Gastroesophageal sphincter (tissue), 4 donors: ENCODE measurements around the gene TRAF3. TPM values are rescaled to one million over a fixed set of nuclear protein-coding genes. Genes with fewer than 3 reads are reported as not detected.

ENCODE experiments used
- ATAC-seq: fragments of 150-250 bp; one replicate; pipeline ENCODE4 v1.9.1; 2016; ENCODE audit warnings: mild to moderate bottlenecking, moderate library complexity
- H3K27ac ChIP-seq, 4 donors: fragments of 200-600 bp; sonication (generic) in 3 of 4; 1 replicate in 3 of 4; 2 replicates in 1 of 4; pipeline ENCODE4 v1.5.1; 2016 to 2019
- H3K27me3 ChIP-seq: fragments of 200-600 bp; sonication (generic); one replicate; pipeline ENCODE4 v1.5.1; 2019
- H3K36me3 ChIP-seq, 2 donors: fragments of 200-600 bp; sonication (generic); one replicate each; pipeline ENCODE4 v1.5.1; 2019; ENCODE audit warnings: control low read depth in 1 of 2
- H3K4me1 ChIP-seq, 3 donors: fragments of 200-600 bp; sonication (generic); 1 replicate in 2 of 3; 2 replicates in 1 of 3; pipeline ENCODE4 v1.5.1; 2016 to 2019; ENCODE audit warnings: control low read depth in 2 of 3
- H3K4me3 ChIP-seq, 2 donors: fragments of 200-600 bp; sonication (generic); one replicate each; pipeline ENCODE4 v1.5.1; 2019; ENCODE audit warnings: mild to moderate bottlenecking in 1 of 2, moderate library complexity in 1 of 2
- H3K9me3 ChIP-seq, 3 donors: fragments of 200-600 bp; sonication (generic); one replicate each; pipeline ENCODE4 v1.5.1; 2017 to 2019; ENCODE audit warnings: control low read depth in 2 of 3
- EP300 ChIP-seq: sonication (generic); formaldehyde crosslinking; IDR thresholded peaks from one replicate; pipeline ENCODE4 v1.6.1; 2017; ENCODE audit warnings: antibody characterized with exemption, mild to moderate bottlenecking
- POLR2A ChIP-seq, 2 donors: fragments of 450-650 bp; IDR thresholded peaks; one replicate each; pipeline ENCODE4 v1.6.1; 2017; ENCODE audit warnings: antibody characterized with exemption in 2 of 2, mild to moderate bottlenecking in 2 of 2, moderate library complexity in 1 of 2
- POLR2AphosphoS5 ChIP-seq: sonication (generic); formaldehyde crosslinking; IDR thresholded peaks from one replicate; pipeline ENCODE4 v1.6.1; 2017; ENCODE audit warnings: antibody characterized with exemption
- WGBS, 2 donors: methylation state at CpG; one replicate each; pipeline ENCODE4 v1.1.5; 2018; ENCODE audit warnings: low coverage in 1 of 2; 5-methylcytosine and 5-hydroxymethylcytosine counted together
- total RNA-seq, 4 donors: library from RNA; depleted of rRNA; stranded (reverse); fragments of >200 nt; gene quantifications; one replicate each; pipeline ENCODE4 v1.1.0, GENCODE V29; 2016
- TF ChIP-seq, protein P1 (sequence below), 4 experiments: fragments of 200-600 bp in 2 of 4; fragments of 450-650 bp in 2 of 4; sonication (generic) in 1 of 4; IDR thresholded peaks; one replicate each; pipeline ENCODE4 v1.5.1; 2017 to 2019; ENCODE audit warnings: antibody characterized with exemption in 4 of 4, mild to moderate bottlenecking in 2 of 4, moderate library complexity in 2 of 4

The TRAF3 gene
- total RNA-seq, 4 donors from 2014 or later = 10.9 to 29.0 (median 18.7) TPM

DNA sequence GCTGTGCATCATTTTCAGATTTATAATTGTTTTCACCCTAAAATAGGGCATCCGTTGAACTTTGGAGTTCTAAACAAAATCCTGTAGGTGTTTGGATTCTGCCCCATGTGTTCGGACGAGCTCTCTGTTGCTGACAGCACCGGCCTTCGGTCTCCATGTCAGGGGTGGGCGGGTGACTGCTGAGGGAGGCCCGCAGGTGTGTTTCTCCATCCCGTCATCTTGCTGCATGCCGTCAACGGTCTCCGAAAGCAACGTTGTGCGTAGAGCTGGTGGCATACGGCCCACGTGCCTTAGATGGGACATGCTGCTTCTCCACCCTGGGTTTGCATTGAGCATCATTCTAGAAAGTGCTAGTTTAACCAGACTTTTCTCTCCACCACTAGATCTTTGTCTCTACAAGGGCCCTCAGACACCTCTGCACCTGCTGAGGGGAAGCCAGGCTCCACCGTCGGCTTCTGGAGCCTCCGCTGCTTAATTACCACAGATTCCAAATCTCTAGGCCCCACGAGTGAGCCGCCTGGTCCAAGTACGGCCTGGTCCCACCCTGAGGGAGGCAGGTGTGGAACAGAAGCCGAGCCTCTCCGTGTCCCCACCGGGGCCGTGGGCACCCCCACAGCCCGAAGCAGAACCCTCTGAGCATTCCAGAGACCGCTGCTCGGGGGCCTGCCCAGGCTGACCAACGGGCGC lies 129.5 kb downstream of the TRAF3 start:
- WGBS, 2 donors = 87 to 95% methylated on average over 4 to 16 of the region's 30 CpGs
- no peak for TF ChIP-seq POLR2AphosphoS5
- TF ChIP-seq POLR2A (IDR thresholded peaks at IDR 0.05) = no peak
- no peak for TF ChIP-seq EP300
- TF ChIP-seq, protein P1, sequence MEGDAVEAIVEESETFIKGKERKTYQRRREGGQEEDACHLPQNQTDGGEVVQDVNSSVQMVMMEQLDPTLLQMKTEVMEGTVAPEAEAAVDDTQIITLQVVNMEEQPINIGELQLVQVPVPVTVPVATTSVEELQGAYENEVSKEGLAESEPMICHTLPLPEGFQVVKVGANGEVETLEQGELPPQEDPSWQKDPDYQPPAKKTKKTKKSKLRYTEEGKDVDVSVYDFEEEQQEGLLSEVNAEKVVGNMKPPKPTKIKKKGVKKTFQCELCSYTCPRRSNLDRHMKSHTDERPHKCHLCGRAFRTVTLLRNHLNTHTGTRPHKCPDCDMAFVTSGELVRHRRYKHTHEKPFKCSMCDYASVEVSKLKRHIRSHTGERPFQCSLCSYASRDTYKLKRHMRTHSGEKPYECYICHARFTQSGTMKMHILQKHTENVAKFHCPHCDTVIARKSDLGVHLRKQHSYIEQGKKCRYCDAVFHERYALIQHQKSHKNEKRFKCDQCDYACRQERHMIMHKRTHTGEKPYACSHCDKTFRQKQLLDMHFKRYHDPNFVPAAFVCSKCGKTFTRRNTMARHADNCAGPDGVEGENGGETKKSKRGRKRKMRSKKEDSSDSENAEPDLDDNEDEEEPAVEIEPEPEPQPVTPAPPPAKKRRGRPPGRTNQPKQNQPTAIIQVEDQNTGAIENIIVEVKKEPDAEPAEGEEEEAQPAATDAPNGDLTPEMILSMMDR (IDR thresholded peaks at IDR 0.05) = no peak
- Histone ChIP-seq H3K4me1 (no peaks in the 10 kb centered on the region), H3K36me3 (peaks cover 0 to 61% of the 10 kb centered on the region in 2 donors), H3K27me3 (no peaks in the 10 kb centered on the region), H3K4me3 (no peak overlapping the region), H3K27ac (no peak overlapping the region), H3K9me3 (no peaks in the 10 kb centered on the region)
- ATAC-seq = no peak

DNA sequence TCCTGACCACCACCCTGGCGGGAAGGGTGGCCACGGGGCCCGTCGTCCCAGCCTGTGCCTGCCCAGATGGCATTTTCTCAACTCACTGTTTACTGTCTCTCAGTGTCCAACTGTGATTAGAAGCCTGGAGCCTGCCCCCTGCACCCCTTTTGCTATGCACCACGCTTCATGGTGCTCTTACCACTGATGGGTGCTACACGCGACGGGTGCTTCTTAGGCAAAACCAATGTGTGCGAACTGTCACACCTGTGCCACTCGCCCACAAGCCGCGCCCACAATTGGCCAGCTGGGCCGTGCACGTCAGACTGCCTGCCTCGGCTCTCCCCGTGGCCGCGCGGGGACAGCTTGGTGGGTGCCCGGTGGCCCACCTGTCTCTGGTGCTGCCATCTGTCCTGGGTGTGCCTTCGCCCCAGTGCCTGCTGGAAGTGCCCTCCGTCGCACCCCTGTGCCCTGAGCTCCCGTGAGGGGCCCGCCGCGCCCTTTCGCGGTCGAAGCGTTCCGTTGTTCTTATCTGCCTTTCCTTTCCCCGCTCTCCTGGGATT lies 130.1 kb downstream of the TRAF3 start:
- Histone ChIP-seq H3K36me3 (peaks cover 0 to 62% of the 10 kb centered on the region in 2 donors), H3K9me3 (no peaks in the 10 kb centered on the region), H3K4me1 (no peaks in the 10 kb centered on the region), H3K27ac (no peak overlapping the region), H3K27me3 (no peaks in the 10 kb centered on the region), H3K4me3 (no peak overlapping the region)
- no peak for ATAC-seq
- TF ChIP-seq EP300 = no peak
- no peak for TF ChIP-seq POLR2AphosphoS5
- no peak for TF ChIP-seq POLR2A (IDR thresholded peaks at IDR 0.05)
- TF ChIP-seq, protein P1 (IDR thresholded peaks at IDR 0.05) = no peak
- WGBS, 2 donors = 98 to 100% methylated on average over 1 to 21 of the region's 33 CpGs

DNA sequence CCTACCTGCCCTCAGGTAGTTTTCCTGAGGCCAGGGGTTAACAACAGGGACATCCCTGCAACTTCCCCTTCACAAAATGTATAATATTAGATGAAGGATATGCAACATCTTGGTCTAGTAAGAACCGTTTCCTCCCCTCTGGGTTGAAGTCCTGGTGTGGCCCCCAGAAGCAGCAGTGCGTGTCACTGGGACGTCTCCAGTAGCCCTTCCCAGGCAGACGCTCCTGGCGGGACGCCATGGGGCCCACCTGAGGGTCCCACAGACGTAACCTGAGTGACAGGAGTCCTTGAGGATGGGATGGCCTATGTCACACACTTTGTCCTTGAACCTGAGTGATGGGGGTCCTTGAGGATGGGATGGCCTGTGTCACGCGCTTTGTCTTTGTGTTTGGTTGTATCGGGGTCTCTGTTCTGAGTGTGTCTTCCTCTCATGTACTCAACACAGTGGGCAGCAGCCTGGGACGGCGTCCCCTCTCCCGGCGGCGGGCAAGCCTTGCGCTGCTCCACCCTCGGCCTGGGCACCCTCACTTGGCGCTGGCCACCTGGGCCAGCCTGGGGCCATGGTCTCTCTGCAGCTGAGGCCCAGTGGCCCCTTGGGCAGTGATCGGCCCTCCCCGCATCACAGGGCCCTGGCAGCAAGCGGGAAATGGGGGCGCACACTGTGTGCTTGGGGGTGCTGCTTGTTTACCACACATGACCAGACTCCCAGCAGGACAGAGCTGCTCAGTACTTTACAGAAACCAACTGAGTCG lies 130.9 kb downstream of the TRAF3 start:
- Histone ChIP-seq H3K9me3 (no peaks in the 10 kb centered on the region), H3K4me1 (no peaks in the 10 kb centered on the region), H3K4me3 (no peak overlapping the region), H3K27me3 (no peaks in the 10 kb centered on the region), H3K36me3 (peaks cover 0 to 61% of the 10 kb centered on the region in 2 donors), H3K27ac (no peak overlapping the region)
- TF ChIP-seq POLR2A (IDR thresholded peaks at IDR 0.05) (no peak), EP300 (no peak), POLR2AphosphoS5 (no peak)
- TF ChIP-seq, protein P1 (IDR thresholded peaks at IDR 0.05) = no peak
- no CpG with 5 or more reads among the region's 23 CpGs for WGBS, 2 donors
- no peak for ATAC-seq

DNA sequence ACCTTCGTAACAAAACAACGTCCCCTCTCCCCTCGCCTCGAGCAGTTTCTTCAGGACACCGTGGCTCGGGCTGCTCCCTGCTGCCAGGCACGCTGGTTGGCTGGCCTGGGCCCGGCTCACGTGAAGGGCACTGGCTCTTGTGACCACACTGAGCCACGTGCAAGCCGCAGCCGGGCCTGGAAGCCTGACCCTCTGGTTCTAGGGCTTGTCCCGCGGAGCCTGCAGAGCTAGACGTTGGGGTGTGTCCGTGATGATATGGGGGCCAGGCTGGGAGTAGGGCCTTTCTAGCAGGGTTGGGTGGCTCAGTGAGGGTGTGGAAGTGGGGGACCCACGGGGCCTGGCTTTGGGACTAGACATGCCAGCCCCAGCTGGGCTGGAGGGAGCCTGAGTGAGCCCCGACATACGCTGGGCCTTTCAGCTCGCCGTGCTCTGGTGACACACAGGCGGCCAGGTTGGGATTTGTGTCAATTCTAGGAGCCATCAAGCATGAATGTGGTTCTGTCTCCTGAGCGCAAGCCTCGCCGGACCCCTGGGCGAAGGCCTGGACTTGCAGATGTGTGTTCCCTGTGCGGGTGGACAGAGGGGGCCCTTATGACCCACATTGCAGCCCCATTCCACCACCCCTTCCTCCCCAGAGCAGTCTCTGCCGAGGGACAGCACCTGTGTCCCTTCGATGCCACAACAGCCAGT lies 131.7 kb downstream of the TRAF3 start:
- H3K27me3 ChIP-seq = no peaks in the 10 kb centered on the region
- ATAC-seq = no peak
- TF ChIP-seq, protein P1 (IDR thresholded peaks at IDR 0.05) = no peak
- TF ChIP-seq POLR2A (IDR thresholded peaks at IDR 0.05) (no peak), EP300 (no peak), POLR2AphosphoS5 (no peak)
- no peaks in the 10 kb centered on the region for H3K9me3 ChIP-seq
- H3K36me3 ChIP-seq = peaks cover 0 to 53% of the 10 kb centered on the region in 2 donors
- H3K4me1 ChIP-seq = no peaks in the 10 kb centered on the region
- H3K4me3 ChIP-seq = no peak overlapping the region
- no peak overlapping the region for H3K27ac ChIP-seq
- 93 to 96% methylated on average over 4 to 8 of the region's 29 CpGs for WGBS, 2 donors
